ENCODE measurements around the gene PPFIA1. TPM values are rescaled to one million over a fixed set of nuclear protein-coding genes. Genes with fewer than 3 reads are reported as not detected.

PPFIA1 gene
- total RNA-seq, 2 donors from 2014 or later = 105 to 118 TPM

GRCh38 chr11:70409871-70410270 lies 139.4 kb downstream of the PPFIA1 start:
- no peak for DNase-seq
- Histone ChIP-seq H3K9me3 (ENCODE audit: control insufficient read depth, low read length) (no peaks in the 10 kb centered on the region), H3K27me3 (ENCODE audit: control insufficient read depth, insufficient read depth, low read length, poor library complexity, severe bottlenecking) (no peaks in the 10 kb centered on the region), H3K4me1 (ENCODE audit: control insufficient read depth, insufficient read depth, low read length) (no peaks in the 10 kb centered on the region), H3K27ac (ENCODE audit: low read depth, low read length) (no peak overlapping the region), H3K9ac (ENCODE audit: extremely low read depth, low read length, poor library complexity, severe bottlenecking) (no peak overlapping the region), H3K36me3 (ENCODE audit: control insufficient read depth, insufficient read depth, low read length) (peaks cover 96% of the 10 kb centered on the region), H3K4me3 (ENCODE audit: low read length) (no peak overlapping the region)
- Mint-ChIP-seq H3K27me3 (ENCODE audit: insufficient read depth) (no peaks in the 10 kb centered on the region), H3K4me3 (no peak overlapping the region), H3K4me1 (no peaks in the 10 kb centered on the region), H3K36me3 (ENCODE audit: low read depth) (peaks cover 82% of the 10 kb centered on the region), H3K27ac (no peak overlapping the region), H3K9me3 (no peaks in the 10 kb centered on the region)
- TF ChIP-seq CTCF (conservative IDR thresholded peaks at IDR 0.05) = no peak
- WGBS, 2 experiments (ENCODE audit: insufficient coverage in 1 of 2, insufficient read length in 1 of 2) = 91 to 97% methylated on average over 6 to 7 of the region's 7 CpGs

- Mint-ChIP-seq H3K36me3 (ENCODE audit: low read depth) (peaks cover 83% of the 10 kb centered on the region), H3K9me3 (no peaks in the 10 kb centered on the region), H3K27me3 (ENCODE audit: insufficient read depth) (no peaks in the 10 kb centered on the region), H3K27ac (no peak overlapping the region), H3K4me1 (no peaks in the 10 kb centered on the region), H3K4me3 (no peak overlapping the region)
- H3K9me3 ChIP-seq (ENCODE audit: control insufficient read depth, low read length) = no peaks in the 10 kb centered on the region
- H3K27ac ChIP-seq (ENCODE audit: low read depth, low read length) = no peak overlapping the region
- H3K9ac ChIP-seq (ENCODE audit: extremely low read depth, low read length, poor library complexity, severe bottlenecking) = no peak overlapping the region
- DNase-seq = no peak
- 95 to 96% methylated on average over 23 to 29 of the region's 29 CpGs for WGBS, 2 experiments (ENCODE audit: insufficient coverage in 1 of 2, insufficient read length in 1 of 2)
- H3K4me1 ChIP-seq (ENCODE audit: control insufficient read depth, insufficient read depth, low read length) = no peaks in the 10 kb centered on the region
- TF ChIP-seq CTCF (conservative IDR thresholded peaks at IDR 0.05) = no peak
- H3K36me3 ChIP-seq (ENCODE audit: control insufficient read depth, insufficient read depth, low read length) = peaks cover 96% of the 10 kb centered on the region
- no peaks in the 10 kb centered on the region for H3K27me3 ChIP-seq (ENCODE audit: control insufficient read depth, insufficient read depth, low read length, poor library complexity, severe bottlenecking)
- H3K4me3 ChIP-seq (ENCODE audit: low read length) = no peak overlapping the region
Measured at GRCh38 chr11:70410276-70411205, 140.1 kb downstream of the PPFIA1 start.

GRCh38 chr11:70411713-70412452 lies 141.4 kb downstream of the PPFIA1 start:
- no peak overlapping the region for H3K9ac ChIP-seq (ENCODE audit: extremely low read depth, low read length, poor library complexity, severe bottlenecking)
- Mint-ChIP-seq H3K9me3 (no peaks in the 10 kb centered on the region), H3K27me3 (ENCODE audit: insufficient read depth) (no peaks in the 10 kb centered on the region), H3K4me1 (no peaks in the 10 kb centered on the region), H3K4me3 (no peak overlapping the region), H3K27ac (no peak overlapping the region), H3K36me3 (ENCODE audit: low read depth) (peaks cover 91% of the 10 kb centered on the region)
- H3K4me1 ChIP-seq (ENCODE audit: control insufficient read depth, insufficient read depth, low read length) = no peaks in the 10 kb centered on the region
- no peak overlapping the region for H3K4me3 ChIP-seq (ENCODE audit: low read length)
- H3K36me3 ChIP-seq (ENCODE audit: control insufficient read depth, insufficient read depth, low read length) = peaks cover 96% of the 10 kb centered on the region
- no peak for DNase-seq
- WGBS, 2 experiments (ENCODE audit: insufficient coverage in 1 of 2, insufficient read length in 1 of 2) = 96% methylated on average over 13 to 15 of the region's 15 CpGs
- H3K9me3 ChIP-seq (ENCODE audit: control insufficient read depth, low read length) = no peaks in the 10 kb centered on the region
- no peaks in the 10 kb centered on the region for H3K27me3 ChIP-seq (ENCODE audit: control insufficient read depth, insufficient read depth, low read length, poor library complexity, severe bottlenecking)
- TF ChIP-seq CTCF (conservative IDR thresholded peaks at IDR 0.05) = no peak
- no peak overlapping the region for H3K27ac ChIP-seq (ENCODE audit: low read depth, low read length)
